Heart left ventricle (tissue), 16 donors: ENCODE data around the gene BAIAP2L1. TPM values are rescaled to one million over a fixed set of nuclear protein-coding genes. Genes with fewer than 3 reads are reported as not detected.

ENCODE experiments used
- ATAC-seq, 4 donors: fragments of 200-7000 bp; cut with Tn5 transposase; one replicate each; pipeline ENCODE4 v1.9.1; 2020 to 2022; ENCODE audit warnings: moderate library complexity in 4 of 4, mild to moderate bottlenecking in 3 of 4, moderate number of reproducible peaks in 1 of 4
- DNase-seq, 5 donors: peaks; one replicate each; pipeline ENCODE4 v3.0.0-alpha.2; 2020
- H3K27ac ChIP-seq, 12 donors: fragments of 200-600 bp; sonication (generic) in 4 of 12; one replicate each; pipeline versions ENCODE4 v1.5.0 to v1.8.0; 2016 to 2022; ENCODE audit warnings: mild to moderate bottlenecking in 2 of 12
- H3K27me3 ChIP-seq, 9 donors: fragments of 200-600 bp; sonication (generic) in 2 of 9; one replicate each; pipeline versions ENCODE4 v1.5.1 to v1.8.0; 2016 to 2022; ENCODE audit warnings: mild to moderate bottlenecking in 3 of 9
- H3K36me3 ChIP-seq, 9 donors: fragments of 200-600 bp; sonication (generic) in 2 of 9; one replicate each; pipeline versions ENCODE4 v1.5.0 to v1.8.0; 2018 to 2022; ENCODE audit warnings: mild to moderate bottlenecking in 2 of 9
- H3K4me1 ChIP-seq, 12 donors: fragments of 200-600 bp; sonication (generic) in 4 of 12; one replicate each; pipeline versions ENCODE4 v1.5.0 to v1.8.0; 2016 to 2022; ENCODE audit warnings: mild to moderate bottlenecking in 3 of 12
- H3K4me3 ChIP-seq, 12 donors: fragments of 200-600 bp; sonication (generic) in 4 of 12; one replicate each; pipeline versions ENCODE4 v1.5.0 to v1.8.0; 2017 to 2022; ENCODE audit warnings: mild to moderate bottlenecking in 9 of 12, moderate library complexity in 4 of 12
- H3K9me3 ChIP-seq, 12 donors: fragments of 200-600 bp; sonication (generic) in 4 of 12; one replicate each; pipeline versions ENCODE4 v1.5.0 to v1.8.0; 2016 to 2022; ENCODE audit warnings: mild to moderate bottlenecking in 1 of 12
- POLR2A ChIP-seq, 2 donors: fragments of 450-650 bp; IDR thresholded peaks; one replicate each; pipeline ENCODE4 v1.6.1; 2017; ENCODE audit warnings: antibody characterized with exemption in 2 of 2, mild to moderate bottlenecking in 2 of 2, moderate library complexity in 2 of 2
- whole genome bisulfite sequencing, 4 donors: extraction: QIAGEN DNeasy Blood & Tissue Kit in 2 of 4; methylation state at CpG; one replicate each; pipeline versions ENCODE4 v1.1.5 to v1.1.7; 2013 to 2018; 5-methylcytosine and 5-hydroxymethylcytosine counted together
- intact Hi-C, 10 donors: fragments of 100-400 bp; cut with DNase I; formaldehyde crosslinking; loops; one replicate each; pipeline versions ENCODE4 v1.11.1 to v1.14.2; 2022
- polyA plus RNA-seq, 2 donors: library from polyadenylated mRNA; stranded (reverse); fragments of 200-250 nt; gene quantifications; one replicate each; pipeline ENCODE4 v1.2.3, GENCODE V29; 2013
- total RNA-seq, 9 donors: library from RNA; depleted of rRNA in 2 of 9; stranded (reverse); fragments of >200 nt in 2 of 9; fragmentation: NEBNext Ultra II Directional in 3 of 9; extraction: Animal tissue kit (Norgen Biotek cat#: 25700) in 3 of 9; gene quantifications; one replicate each; pipeline versions ENCODE4 v1.1.0 to v1.2.4, GENCODE V29; 2016 to 2023
- TF ChIP-seq, protein P1 (sequence below), 12 donors: fragments of 200-600 bp; sonication (generic) in 4 of 12; IDR thresholded peaks; one replicate each; pipeline versions ENCODE4 v1.5.0 to v1.8.0; 2018 to 2022; ENCODE audit warnings: antibody characterized with exemption in 12 of 12, mild to moderate bottlenecking in 5 of 12
- donor health status: ischemic (EF 13 %, LVEDD 7.1; RV severe dilation, severe dysfunction).
- donor health status: healthy with polysubstance abuse.
- donor health status: DM: no; HTN: yes; CAD: no.
- donor health status: DM: no; HTN: no; CAD: no.
- donor health status: ischemic (EF 25% LVEDD 6.9; RV normal size, moderate dysfunction).
- donor health status: ischemic (EF 25% LVEDD 5.7; RV mildly dilated, moderate dysfunction).
- donor health status: healthy.
- donor health status: DM: yes; HTN: yes; CAD: no.
- donor health status: ischemic (EF 35%, LVEDD 5.7; RV mildly dilated, moderate dysfunction).
- donor health status: nonischemic (EF 11% LVEDD 7.7; RV severe dilation, severe dysfunction).
- donor health status: DM: yes; HTN: yes; CAD: no.
- donor health status: PGD.
- donor health status: ischemic (EF 29% LVEDD 5.4; RV normal size, mild dysfunction).
- donor health status: nonischemic (EF 23%, LVEDD 6.1; RV moderate dilation, normal function).

BAIAP2L1 gene
- total and polyA plus RNA-seq, 11 donors = 0.64 to 2.7 (median 2.1) TPM

DNA sequence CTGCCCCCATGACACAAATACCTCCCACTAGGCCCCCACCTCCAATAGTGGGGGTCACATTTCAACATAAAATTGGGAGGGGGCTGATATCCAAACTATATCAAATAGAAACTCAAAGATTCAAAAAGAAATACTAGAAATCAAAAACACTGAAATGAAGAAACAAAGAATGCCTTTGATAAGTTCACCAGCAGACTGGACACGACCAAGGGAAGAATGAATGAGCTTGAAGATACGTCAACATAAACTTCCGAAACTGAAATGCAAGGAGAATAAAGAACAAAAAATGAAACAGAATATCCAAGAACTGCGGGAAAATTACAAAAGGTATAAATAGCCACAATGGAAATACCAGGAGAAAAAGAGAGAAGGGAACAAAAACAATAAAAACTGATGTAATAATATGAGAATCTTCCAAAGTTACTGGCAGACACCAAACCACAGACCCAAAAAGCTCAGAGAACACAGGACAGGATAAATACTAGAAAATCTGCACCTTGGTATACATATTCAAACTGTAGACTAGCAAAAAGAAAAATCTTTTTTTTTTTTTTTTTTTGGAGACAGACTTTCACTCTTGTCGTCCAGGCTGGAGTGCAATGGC is 69.9 kb downstream of the BAIAP2L1 start:
- intact Hi-C loops = no loop called here
- Histone ChIP-seq H3K9me3 (peaks cover 0 to 7% (median 0%) of the 10 kb centered on the region in 12 donors), H3K36me3 (no peaks in the 10 kb centered on the region), H3K27ac (no peak overlapping the region), H3K4me3 (no peak overlapping the region), H3K4me1 (peaks cover 0 to 15% (median 0%) of the 10 kb centered on the region in 12 donors), H3K27me3 (no peaks in the 10 kb centered on the region)
- WGBS, 4 donors = 92 to 96% (median 94%) methylated on average over 5 of the region's 5 CpGs
- TF ChIP-seq POLR2A (IDR thresholded peaks at IDR 0.05) = no peak
- TF ChIP-seq, protein P1, sequence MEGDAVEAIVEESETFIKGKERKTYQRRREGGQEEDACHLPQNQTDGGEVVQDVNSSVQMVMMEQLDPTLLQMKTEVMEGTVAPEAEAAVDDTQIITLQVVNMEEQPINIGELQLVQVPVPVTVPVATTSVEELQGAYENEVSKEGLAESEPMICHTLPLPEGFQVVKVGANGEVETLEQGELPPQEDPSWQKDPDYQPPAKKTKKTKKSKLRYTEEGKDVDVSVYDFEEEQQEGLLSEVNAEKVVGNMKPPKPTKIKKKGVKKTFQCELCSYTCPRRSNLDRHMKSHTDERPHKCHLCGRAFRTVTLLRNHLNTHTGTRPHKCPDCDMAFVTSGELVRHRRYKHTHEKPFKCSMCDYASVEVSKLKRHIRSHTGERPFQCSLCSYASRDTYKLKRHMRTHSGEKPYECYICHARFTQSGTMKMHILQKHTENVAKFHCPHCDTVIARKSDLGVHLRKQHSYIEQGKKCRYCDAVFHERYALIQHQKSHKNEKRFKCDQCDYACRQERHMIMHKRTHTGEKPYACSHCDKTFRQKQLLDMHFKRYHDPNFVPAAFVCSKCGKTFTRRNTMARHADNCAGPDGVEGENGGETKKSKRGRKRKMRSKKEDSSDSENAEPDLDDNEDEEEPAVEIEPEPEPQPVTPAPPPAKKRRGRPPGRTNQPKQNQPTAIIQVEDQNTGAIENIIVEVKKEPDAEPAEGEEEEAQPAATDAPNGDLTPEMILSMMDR (IDR thresholded peaks at IDR 0.05) = no peak
- DNase-seq (no peak), ATAC-seq (no peak)

DNA sequence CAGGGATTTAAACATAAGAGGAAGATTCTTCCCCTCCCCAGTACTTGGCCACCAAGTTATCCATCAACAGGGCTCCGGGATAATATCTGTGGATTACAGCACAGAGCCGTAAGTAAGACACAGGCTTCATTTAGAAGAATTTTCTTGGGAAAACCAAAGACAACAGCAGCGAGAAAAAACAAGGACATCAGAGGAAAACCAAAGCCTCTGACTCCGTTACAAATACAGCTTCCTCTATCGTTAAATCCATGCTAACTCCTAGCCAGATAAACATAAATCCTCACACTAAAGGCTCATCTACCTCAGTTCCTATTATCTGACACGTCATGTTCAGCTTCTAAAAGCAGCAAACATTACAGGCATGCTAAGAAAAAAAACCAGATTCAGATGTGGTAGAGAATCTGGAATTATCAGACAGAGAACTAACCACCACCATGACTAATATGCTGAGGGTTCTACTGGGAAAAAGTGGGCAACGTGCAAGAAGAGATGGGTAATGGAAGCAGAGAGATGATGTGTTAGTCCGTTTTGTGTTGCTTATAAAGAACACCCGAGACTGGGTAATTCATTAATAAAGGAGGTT is 71.0 kb downstream of the BAIAP2L1 start:
- Histone ChIP-seq H3K27me3 (no peaks in the 10 kb centered on the region), H3K36me3 (no peaks in the 10 kb centered on the region), H3K4me1 (peaks cover 0 to 15% (median 0%) of the 10 kb centered on the region in 12 donors), H3K4me3 (no peak overlapping the region), H3K9me3 (peaks cover 0 to 7% (median 0%) of the 10 kb centered on the region in 12 donors), H3K27ac (peak overlapping the region in 11 of 12 donors; percentile 17 to 88 (median 81))
- ATAC-seq = no peak
- WGBS, 4 donors = 48 to 56% (median 54%) methylated on average over 9 of the region's 9 CpGs
- intact Hi-C loops = loop anchor here in 2 of 10 donors (2.0 to 5.0 kb wide), 2 partner anchors 37 kb away; no protein-coding TSS in a partner anchor
- no peak for DNase-seq
- TF ChIP-seq POLR2A (IDR thresholded peaks at IDR 0.05) = no peak

DNA sequence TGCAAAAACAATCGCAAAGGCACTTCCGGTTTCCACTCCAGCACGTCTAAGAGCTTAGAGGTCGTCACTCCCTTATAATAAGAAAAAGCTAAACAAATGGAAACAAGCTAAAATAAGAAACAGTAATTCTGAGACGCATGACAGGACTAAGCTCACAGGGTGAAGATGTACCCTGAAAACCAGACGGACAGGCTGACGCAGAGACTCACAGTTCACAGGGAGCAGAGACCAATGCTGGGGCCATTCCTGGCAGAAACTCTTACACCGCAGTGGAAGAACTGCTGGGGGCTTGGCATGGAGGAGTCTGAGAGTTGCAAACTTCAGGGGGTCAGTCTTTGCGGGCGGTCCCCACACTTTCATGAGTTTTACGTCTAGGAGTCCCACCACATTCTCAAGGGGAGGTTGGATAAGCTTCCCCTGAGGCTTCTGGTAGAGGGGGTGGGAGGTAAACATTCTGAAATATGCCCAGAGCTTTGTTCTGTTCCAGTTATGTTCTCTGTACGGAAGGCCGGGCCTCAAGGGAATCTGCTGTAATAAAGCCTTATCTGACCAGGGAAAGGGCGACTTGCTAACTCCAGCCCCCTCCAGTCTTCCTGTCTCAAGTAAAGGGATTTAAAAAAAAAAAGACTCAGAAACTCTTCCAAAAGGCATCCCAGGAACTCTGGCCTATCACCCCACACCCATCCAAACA is 71.6 kb downstream of the BAIAP2L1 start:
- ATAC-seq = peak; percentile 72 to 94 (median 85)
- Histone ChIP-seq H3K4me3 (peak overlapping the region in 1 of 12 donors; percentile 22), H3K27me3 (no peaks in the 10 kb centered on the region), H3K4me1 (peaks cover 0 to 15% (median 0%) of the 10 kb centered on the region in 12 donors), H3K27ac (peak overlapping the region; percentile 51 to 88 (median 80)), H3K36me3 (no peaks in the 10 kb centered on the region), H3K9me3 (peaks cover 0 to 7% (median 0%) of the 10 kb centered on the region in 12 donors)
- TF ChIP-seq, protein P1 (IDR thresholded peaks at IDR 0.05) = no peak
- TF ChIP-seq POLR2A (IDR thresholded peaks at IDR 0.05) = no peak
- 36 to 48% (median 42%) methylated on average over 14 of the region's 14 CpGs for WGBS, 4 donors
- DNase-seq = peak in 4 of 5 donors; percentile 45 to 60 (median 46)
- intact Hi-C loops = loop anchor here in 2 of 10 donors (2.0 to 5.0 kb wide), 2 partner anchors 38 kb away; no protein-coding TSS in a partner anchor

DNA sequence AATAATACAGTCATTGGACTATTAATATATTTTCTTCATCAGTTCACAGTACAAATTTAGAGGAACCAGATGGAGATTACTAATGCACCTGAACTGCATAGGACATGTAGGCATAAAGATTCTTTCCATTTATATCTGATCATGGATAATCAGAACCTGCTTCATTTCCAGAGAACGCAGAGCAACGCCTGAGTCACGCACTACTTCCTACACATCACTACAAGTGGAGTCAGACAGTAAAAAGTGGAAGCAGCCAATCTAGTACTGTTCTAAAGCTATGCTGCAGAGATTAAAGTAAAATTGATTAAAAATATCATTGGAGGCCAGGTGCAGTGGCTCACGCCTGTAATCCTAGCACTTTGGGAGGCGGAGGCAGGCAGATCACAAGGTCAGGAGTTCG is 76.1 kb downstream of the BAIAP2L1 start:
- 93 to 96% (median 95%) methylated on average over 6 of the region's 6 CpGs for WGBS, 4 donors
- Histone ChIP-seq H3K4me3 (no peak overlapping the region), H3K36me3 (no peaks in the 10 kb centered on the region), H3K27ac (no peak overlapping the region), H3K27me3 (peaks cover 0 to 7% (median 0%) of the 10 kb centered on the region in 9 donors), H3K9me3 (no peaks in the 10 kb centered on the region), H3K4me1 (peaks cover 0 to 11% (median 1%) of the 10 kb centered on the region in 12 donors)
- DNase-seq = no peak
- intact Hi-C loops = loop anchor here in 1 of 10 donors (5.0 kb wide), 1 partner anchor 43 kb away; no protein-coding TSS in a partner anchor
- no peak for ATAC-seq
- TF ChIP-seq, protein P1 (IDR thresholded peaks at IDR 0.05) = no peak
- no peak for TF ChIP-seq POLR2A (IDR thresholded peaks at IDR 0.05)
